ENCODE measurements around the gene RAB12. TPM values are rescaled to one million over a fixed set of nuclear protein-coding genes. Genes with fewer than 3 reads are reported as not detected.

RAB12 gene
- total RNA-seq, 2 donors from 2014 or later: 22.0 to 27.0 TPM

- peaks cover 37% of the 10 kb centered on the region for H3K4me1 Mint-ChIP-seq
- H3K36me3 ChIP-seq (ENCODE audit: control insufficient read depth, insufficient read depth, low read length): peaks cover 8% of the 10 kb centered on the region
- DNase-seq: no peak
- no peaks in the 10 kb centered on the region for H3K27me3 ChIP-seq (ENCODE audit: control insufficient read depth, insufficient read depth, low read length, poor library complexity, severe bottlenecking)
- H3K27ac ChIP-seq (ENCODE audit: low read depth, low read length): no peak overlapping the region
- 82 to 100% methylated on average over 2 to 3 of the region's 4 CpGs for whole genome bisulfite sequencing, 2 experiments (ENCODE audit: insufficient coverage in 1 of 2, insufficient read length in 1 of 2)
- peaks cover 28% of the 10 kb centered on the region for H3K36me3 Mint-ChIP-seq (ENCODE audit: low read depth)
- H3K27me3 Mint-ChIP-seq (ENCODE audit: insufficient read depth): no peaks in the 10 kb centered on the region
- H3K4me3 Mint-ChIP-seq: no peak overlapping the region
- peak overlapping the region; percentile 79 for H3K27ac Mint-ChIP-seq
- TF ChIP-seq, protein P1, sequence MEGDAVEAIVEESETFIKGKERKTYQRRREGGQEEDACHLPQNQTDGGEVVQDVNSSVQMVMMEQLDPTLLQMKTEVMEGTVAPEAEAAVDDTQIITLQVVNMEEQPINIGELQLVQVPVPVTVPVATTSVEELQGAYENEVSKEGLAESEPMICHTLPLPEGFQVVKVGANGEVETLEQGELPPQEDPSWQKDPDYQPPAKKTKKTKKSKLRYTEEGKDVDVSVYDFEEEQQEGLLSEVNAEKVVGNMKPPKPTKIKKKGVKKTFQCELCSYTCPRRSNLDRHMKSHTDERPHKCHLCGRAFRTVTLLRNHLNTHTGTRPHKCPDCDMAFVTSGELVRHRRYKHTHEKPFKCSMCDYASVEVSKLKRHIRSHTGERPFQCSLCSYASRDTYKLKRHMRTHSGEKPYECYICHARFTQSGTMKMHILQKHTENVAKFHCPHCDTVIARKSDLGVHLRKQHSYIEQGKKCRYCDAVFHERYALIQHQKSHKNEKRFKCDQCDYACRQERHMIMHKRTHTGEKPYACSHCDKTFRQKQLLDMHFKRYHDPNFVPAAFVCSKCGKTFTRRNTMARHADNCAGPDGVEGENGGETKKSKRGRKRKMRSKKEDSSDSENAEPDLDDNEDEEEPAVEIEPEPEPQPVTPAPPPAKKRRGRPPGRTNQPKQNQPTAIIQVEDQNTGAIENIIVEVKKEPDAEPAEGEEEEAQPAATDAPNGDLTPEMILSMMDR (conservative IDR thresholded peaks at IDR 0.05): no peak
- no peaks in the 10 kb centered on the region for H3K9me3 Mint-ChIP-seq
- no peak overlapping the region for H3K4me3 ChIP-seq (ENCODE audit: low read length)
- peaks cover 9% of the 10 kb centered on the region for H3K9me3 ChIP-seq (ENCODE audit: control insufficient read depth, low read length)
- no peak overlapping the region for H3K9ac ChIP-seq (ENCODE audit: extremely low read depth, low read length, poor library complexity, severe bottlenecking)
- H3K4me1 ChIP-seq (ENCODE audit: control insufficient read depth, insufficient read depth, low read length): no peaks in the 10 kb centered on the region
These were observed 6.8 kb downstream of the RAB12 start for GRCh38 chr18:8616028-8616401.

- H3K4me3 ChIP-seq (ENCODE audit: low read length): no peak overlapping the region
- H3K9ac ChIP-seq (ENCODE audit: extremely low read depth, low read length, poor library complexity, severe bottlenecking): no peak overlapping the region
- peaks cover 24% of the 10 kb centered on the region for H3K9me3 ChIP-seq (ENCODE audit: control insufficient read depth, low read length)
- Mint-ChIP-seq H3K4me1 (peaks cover 27% of the 10 kb centered on the region), H3K4me3 (no peak overlapping the region), H3K9me3 (peaks cover 17% of the 10 kb centered on the region), H3K36me3 (ENCODE audit: low read depth) (peaks cover 40% of the 10 kb centered on the region), H3K27ac (no peak overlapping the region), H3K27me3 (ENCODE audit: insufficient read depth) (no peaks in the 10 kb centered on the region)
- H3K36me3 ChIP-seq (ENCODE audit: control insufficient read depth, insufficient read depth, low read length): peaks cover 17% of the 10 kb centered on the region
- H3K27ac ChIP-seq (ENCODE audit: low read depth, low read length): no peak overlapping the region
- no peaks in the 10 kb centered on the region for H3K27me3 ChIP-seq (ENCODE audit: control insufficient read depth, insufficient read depth, low read length, poor library complexity, severe bottlenecking)
- DNase-seq: no peak
- 92 to 95% methylated on average over 2 to 5 of the region's 5 CpGs for WGBS, 2 experiments (ENCODE audit: insufficient coverage in 1 of 2, insufficient read length in 1 of 2)
- no peaks in the 10 kb centered on the region for H3K4me1 ChIP-seq (ENCODE audit: control insufficient read depth, insufficient read depth, low read length)
- TF ChIP-seq, protein P1 (conservative IDR thresholded peaks at IDR 0.05): no peak
These were observed 8.7 kb downstream of the RAB12 start for GRCh38 chr18:8617907-8618306.

- no peak overlapping the region for H3K4me3 ChIP-seq (ENCODE audit: low read length)
- TF ChIP-seq, protein P1 (conservative IDR thresholded peaks at IDR 0.05): no peak
- H3K27me3 Mint-ChIP-seq (ENCODE audit: insufficient read depth): no peaks in the 10 kb centered on the region
- H3K9me3 ChIP-seq (ENCODE audit: control insufficient read depth, low read length): peaks cover 24% of the 10 kb centered on the region
- 96 to 100% methylated on average over 5 of the region's 5 CpGs for WGBS, 2 experiments (ENCODE audit: insufficient coverage in 1 of 2, insufficient read length in 1 of 2)
- no peaks in the 10 kb centered on the region for H3K4me1 ChIP-seq (ENCODE audit: control insufficient read depth, insufficient read depth, low read length)
- no peaks in the 10 kb centered on the region for H3K27me3 ChIP-seq (ENCODE audit: control insufficient read depth, insufficient read depth, low read length, poor library complexity, severe bottlenecking)
- no peak overlapping the region for H3K27ac Mint-ChIP-seq
- peaks cover 25% of the 10 kb centered on the region for H3K4me1 Mint-ChIP-seq
- no peak for DNase-seq
- no peak overlapping the region for H3K4me3 Mint-ChIP-seq
- H3K9ac ChIP-seq (ENCODE audit: extremely low read depth, low read length, poor library complexity, severe bottlenecking): no peak overlapping the region
- H3K36me3 Mint-ChIP-seq (ENCODE audit: low read depth): peaks cover 50% of the 10 kb centered on the region
- no peak overlapping the region for H3K27ac ChIP-seq (ENCODE audit: low read depth, low read length)
- peaks cover 17% of the 10 kb centered on the region for H3K36me3 ChIP-seq (ENCODE audit: control insufficient read depth, insufficient read depth, low read length)
- peaks cover 27% of the 10 kb centered on the region for H3K9me3 Mint-ChIP-seq
These were observed 9.8 kb downstream of the RAB12 start for GRCh38 chr18:8619041-8619440.

Measured in endodermal cell (in vitro differentiated cells).